ENCODE data around the gene GPR35. TPM values are rescaled to one million over a fixed set of nuclear protein-coding genes. Genes with fewer than 3 reads are reported as not detected.

The GPR35 gene
- under 1 TPM; under 0.01 to 0.34 TPM for total RNA-seq

GRCh38 chr2:240624950-240625621 is at the start of gene GPR35:
GPR35 (plus strand) TSS chr2:240625480; CDS start chr2:240629953, 4,473 bp downstream.

GRCh38 chr2:240586198-240586918 is 38.9 kb upstream of the GPR35 start, which contains the start of gene CAPN10:
CAPN10 (plus strand) TSS chr2:240586734; CDS start chr2:240586912, 178 bp downstream.

Small RNAs within 50 kb of the gene (small RNA-seq; reads per million reads assigned to genes)
- gene AC011298.3 = 0 reads per million in 2 donors

Other genes with a start within 250 kb of the GPR35 start
- 10 to 100 TPM; 20.0 to 29.6 TPM for gene GPC1, start 189.8 kb upstream of the GPR35 start, total RNA-seq
- gene ANKMY1, start 67.5 kb upstream of the GPR35 start, total RNA-seq = 1 to 10 TPM; 4.7 to 6.2 TPM
- gene DUSP28, start 65.1 kb upstream of the GPR35 start, total RNA-seq = 1 to 10 TPM; 1.7 to 5.5 TPM
- 10 to 100 TPM; 18.6 to 18.9 TPM for gene RNPEPL1, start 57.0 kb upstream of the GPR35 start, total RNA-seq
- gene CAPN10, start 38.7 kb upstream of the GPR35 start, total RNA-seq = 10 to 100 TPM; 15.7 to 17.9 TPM
- not detected for gene AQP12B, start 57.4 kb downstream of the GPR35 start, total RNA-seq
- gene AQP12A, start 66.4 kb downstream of the GPR35 start, total RNA-seq = not detected
- gene KIF1A, start 194.7 kb downstream of the GPR35 start, total RNA-seq = 1 to 10 TPM in 1 of 2 donors, under 1 TPM in 1; 0.33 to 1.0 TPM
- not detected for gene AGXT, start 243.3 kb downstream of the GPR35 start, total RNA-seq

Data from melanocyte of skin (primary cell).